ENCODE data around the gene PAPPA2.

Gene PAPPA2

DNA sequence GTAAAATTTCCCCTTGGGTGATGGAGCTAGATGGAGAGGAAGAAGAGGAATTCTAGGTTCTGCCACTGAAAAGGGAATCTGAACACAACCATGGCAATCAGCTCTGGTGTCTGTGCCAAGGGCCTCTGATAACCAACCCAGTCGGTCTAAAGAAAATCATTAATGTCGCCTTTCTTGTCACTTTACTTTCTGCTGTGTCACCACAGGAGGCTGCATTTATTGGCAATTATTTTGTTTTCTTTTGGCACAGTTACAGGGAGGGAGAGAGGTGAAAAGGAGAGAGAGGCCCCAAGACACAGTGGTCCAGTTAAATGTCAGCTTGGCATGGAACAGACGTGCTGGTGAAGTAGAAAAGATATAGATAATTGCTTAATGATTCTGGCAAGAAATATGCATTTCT lies 414.6 kb downstream of the PAPPA2 start:
- FAIRE-seq: no peak
- DNase-seq (ENCODE audit: insufficient read length, low spot score): no peak
- TF ChIP-seq, protein P1, sequence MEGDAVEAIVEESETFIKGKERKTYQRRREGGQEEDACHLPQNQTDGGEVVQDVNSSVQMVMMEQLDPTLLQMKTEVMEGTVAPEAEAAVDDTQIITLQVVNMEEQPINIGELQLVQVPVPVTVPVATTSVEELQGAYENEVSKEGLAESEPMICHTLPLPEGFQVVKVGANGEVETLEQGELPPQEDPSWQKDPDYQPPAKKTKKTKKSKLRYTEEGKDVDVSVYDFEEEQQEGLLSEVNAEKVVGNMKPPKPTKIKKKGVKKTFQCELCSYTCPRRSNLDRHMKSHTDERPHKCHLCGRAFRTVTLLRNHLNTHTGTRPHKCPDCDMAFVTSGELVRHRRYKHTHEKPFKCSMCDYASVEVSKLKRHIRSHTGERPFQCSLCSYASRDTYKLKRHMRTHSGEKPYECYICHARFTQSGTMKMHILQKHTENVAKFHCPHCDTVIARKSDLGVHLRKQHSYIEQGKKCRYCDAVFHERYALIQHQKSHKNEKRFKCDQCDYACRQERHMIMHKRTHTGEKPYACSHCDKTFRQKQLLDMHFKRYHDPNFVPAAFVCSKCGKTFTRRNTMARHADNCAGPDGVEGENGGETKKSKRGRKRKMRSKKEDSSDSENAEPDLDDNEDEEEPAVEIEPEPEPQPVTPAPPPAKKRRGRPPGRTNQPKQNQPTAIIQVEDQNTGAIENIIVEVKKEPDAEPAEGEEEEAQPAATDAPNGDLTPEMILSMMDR (IDR thresholded peaks at IDR 0.05; ENCODE audit: insufficient read depth, missing control alignments): no peak

DNA sequence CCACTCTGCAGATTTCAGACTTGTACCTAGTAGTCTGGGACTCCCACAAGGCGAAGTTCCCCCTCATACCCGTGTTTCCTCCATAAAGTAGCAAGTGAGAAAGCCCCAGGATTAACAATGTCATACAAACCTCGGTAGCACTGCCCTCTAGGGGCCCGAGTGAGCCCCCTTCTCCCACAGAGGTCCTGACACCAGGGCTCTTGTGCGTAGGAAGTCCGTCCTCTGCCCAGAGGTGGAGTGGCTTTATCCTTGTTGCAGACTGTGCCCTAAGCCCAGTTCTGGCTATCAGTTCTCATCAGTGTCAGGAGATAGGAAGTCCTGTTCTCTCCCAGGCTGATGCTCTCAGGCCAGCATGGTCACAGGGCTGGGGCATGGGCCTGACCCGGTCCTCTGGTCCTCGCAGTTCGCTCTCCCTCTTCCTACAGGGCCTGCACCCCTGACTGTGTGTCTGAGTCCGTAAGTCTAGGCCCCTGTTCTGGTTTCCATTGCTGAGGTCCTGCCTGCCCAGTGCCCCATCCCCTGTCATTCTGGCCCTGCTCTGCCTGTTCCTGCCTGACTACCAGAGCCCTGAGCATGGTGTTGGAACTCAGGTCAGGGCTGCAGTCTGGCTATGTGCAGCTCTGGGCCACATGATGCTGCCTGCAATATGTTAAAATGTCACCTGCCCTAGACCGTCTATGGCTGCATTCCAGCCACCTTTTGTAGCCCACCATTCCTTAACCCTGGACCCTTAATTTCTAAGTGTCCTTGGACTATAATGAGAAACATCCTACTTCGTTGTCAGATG lies 416.0 kb downstream of the PAPPA2 start:
- no peak for DNase-seq (ENCODE audit: insufficient read length, low spot score)
- FAIRE-seq: no peak
- TF ChIP-seq, protein P1 (IDR thresholded peaks at IDR 0.05; ENCODE audit: insufficient read depth, missing control alignments): no peak

DNA sequence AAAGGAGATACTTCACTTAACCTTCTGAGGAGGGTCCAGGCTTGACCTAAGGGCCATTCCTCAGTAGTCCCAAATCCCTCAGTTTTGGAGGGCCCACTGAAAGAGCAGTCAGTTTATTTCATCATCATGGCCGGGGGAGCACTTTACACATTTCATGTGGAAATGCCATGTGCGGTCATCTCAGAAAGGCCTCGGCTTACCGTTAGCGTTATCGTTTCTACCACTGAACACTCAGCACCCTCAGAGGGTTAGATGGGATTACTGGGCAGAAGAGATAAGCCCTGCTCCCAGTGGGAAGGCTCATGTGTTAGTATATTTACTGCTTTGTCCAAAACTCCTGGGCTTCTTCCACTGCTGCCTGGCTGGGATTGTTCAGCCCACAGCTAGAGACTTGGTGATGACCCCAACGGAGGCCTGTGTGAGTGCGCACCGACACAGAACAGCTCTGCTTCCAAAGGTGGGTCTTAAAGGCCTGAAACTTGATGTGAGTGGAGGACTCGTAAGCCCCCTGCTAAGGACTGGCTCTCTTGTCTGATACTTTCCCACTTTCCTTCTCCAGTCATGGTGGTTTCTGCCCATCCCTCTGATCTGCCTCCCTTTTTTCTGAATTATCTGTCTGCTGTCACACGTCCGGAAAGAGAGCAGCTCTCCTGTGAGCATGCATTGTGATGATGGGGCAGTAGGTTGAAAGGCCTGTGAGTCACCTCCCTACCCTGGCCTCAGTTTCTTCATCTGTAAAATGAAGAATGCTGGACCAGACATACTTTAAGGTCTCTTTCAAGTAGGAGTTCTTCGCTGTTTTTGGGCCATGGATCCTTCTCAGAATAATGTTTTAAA lies 417.0 kb downstream of the PAPPA2 start:
- peak; percentile 29 for FAIRE-seq
- DNase-seq (ENCODE audit: insufficient read length, low spot score): peak; percentile 68

DNA sequence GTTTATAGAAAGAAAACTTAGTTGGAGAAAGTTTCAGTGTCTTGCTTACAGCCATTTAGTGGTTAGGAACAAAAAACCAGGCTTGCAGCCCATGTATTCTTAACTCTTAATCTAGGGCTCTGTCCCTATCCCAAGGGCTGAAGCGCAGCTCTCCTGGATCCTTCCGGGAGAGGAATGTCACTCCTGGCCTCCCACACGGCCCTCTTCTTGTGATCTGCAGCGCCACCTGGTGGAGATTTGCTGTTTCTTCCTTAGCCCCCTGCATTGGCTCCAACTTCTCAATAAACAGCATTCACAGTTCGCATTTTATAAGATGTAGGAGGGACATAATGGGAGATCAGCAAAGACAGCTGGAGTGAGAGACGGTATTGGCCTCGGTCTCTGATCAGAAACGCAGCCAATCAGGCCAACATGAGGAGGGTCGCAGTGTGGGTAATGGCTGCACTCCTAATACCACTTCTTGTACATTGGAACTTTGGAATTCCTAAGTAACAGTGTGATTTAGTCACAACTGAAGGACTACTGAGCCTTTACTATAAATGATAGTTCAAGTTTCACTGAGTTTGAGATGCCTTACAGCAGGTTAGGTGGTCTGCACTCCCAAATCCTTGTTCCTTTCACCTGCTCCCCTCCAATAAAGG lies 418.1 kb downstream of the PAPPA2 start:
- peak; percentile 63 for DNase-seq (ENCODE audit: insufficient read length, low spot score)

More for the DNA sequence above, 417.0 kb downstream of the PAPPA2 start:
- TF ChIP-seq, protein P1 (IDR thresholded peaks at IDR 0.05; ENCODE audit: insufficient read depth, missing control alignments): no peak

DNA sequence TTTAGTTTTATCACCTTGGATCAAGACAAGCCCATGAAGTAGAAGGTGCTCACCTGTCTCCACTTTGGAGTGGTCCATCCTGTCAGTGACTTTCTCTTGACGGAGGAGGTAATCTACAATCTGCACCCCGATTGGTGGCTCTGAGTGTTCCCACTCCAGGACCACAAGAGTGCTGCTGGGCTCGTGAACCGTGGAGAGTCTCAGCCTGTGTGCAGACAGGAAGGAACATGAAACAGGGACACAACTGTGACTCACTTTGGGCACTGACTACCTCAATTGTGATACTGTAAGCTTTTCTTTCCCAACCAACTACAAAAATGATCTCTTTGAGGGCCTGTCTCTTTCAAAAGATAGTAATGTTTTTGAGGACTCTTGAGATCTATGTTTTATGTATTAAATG lies 421.3 kb downstream of the PAPPA2 start:
- TF ChIP-seq, protein P1 (IDR thresholded peaks at IDR 0.05; ENCODE audit: insufficient read depth, missing control alignments): no peak
- DNase-seq (ENCODE audit: insufficient read length, low spot score): no peak
- FAIRE-seq: no peak

More for the DNA sequence above, 418.1 kb downstream of the PAPPA2 start:
- FAIRE-seq: no peak
- TF ChIP-seq, protein P1 (IDR thresholded peaks at IDR 0.05; ENCODE audit: insufficient read depth, missing control alignments): peak; percentile 99

DNA sequence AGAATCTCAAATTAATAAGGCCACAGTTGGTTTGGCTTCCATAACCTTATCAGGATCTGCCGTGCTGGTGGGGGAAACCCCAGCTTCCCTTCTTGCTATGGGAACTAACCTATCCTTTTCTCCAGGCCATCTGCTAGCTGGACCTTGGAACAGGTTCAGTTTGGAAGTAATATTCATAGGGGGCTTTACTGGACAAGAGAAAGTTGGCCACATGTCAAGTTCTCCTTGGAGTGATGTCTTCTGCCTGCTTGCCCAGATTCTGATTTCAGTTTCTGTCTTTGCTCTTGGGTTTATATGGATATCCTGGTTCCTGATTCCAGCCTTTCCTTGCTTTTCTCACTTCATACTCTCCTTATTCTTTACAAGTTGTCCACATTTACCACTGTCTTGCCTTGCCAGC lies 421.9 kb downstream of the PAPPA2 start:
- FAIRE-seq (no peak), DNase-seq (ENCODE audit: insufficient read length, low spot score) (no peak)
- TF ChIP-seq, protein P1 (IDR thresholded peaks at IDR 0.05; ENCODE audit: insufficient read depth, missing control alignments): no peak

Data from D721Med (cell line).